SK-N-MC (cell line): ENCODE data around the gene GUCA2A.

Source experiments
- DNase-seq: peaks from one replicate; pipeline ENCODE4 v3.0.0-alpha.2; 2011; ENCODE audit warnings: low read depth, low spot score
- H3K27ac ChIP-seq: fragments of 200-600 bp; sonication (generic); 2 replicates; pipeline ENCODE4 v1.5.1; 2016; ENCODE audit warnings: mixed run types
- H3K36me3 ChIP-seq: fragments of 200-600 bp; sonication (generic); 2 replicates; pipeline ENCODE4 v1.6.1; 2017; ENCODE audit warnings: antibody characterized with exemption, low read length, mixed read lengths; ENCODE audit not compliant: insufficient read depth
- H3K4me3 ChIP-seq: fragments of 200-600 bp; sonication (generic); 2 replicates; pipeline ENCODE4 v1.5.1; 2016
- H3K9ac ChIP-seq: fragments of 200-600 bp; sonication (generic); 2 replicates; pipeline ENCODE4 v1.8.0; 2017; ENCODE audit warnings: mixed run types, mixed read lengths; ENCODE audit not compliant: insufficient read length
- H3K9me3 ChIP-seq: fragments of 200-600 bp; sonication (generic); 2 replicates; pipeline ENCODE4 v1.6.1; 2017; ENCODE audit warnings: low read depth, mild to moderate bottlenecking, antibody characterized with exemption, low read length, moderate library complexity, mixed read lengths
- EZH2 ChIP-seq: fragments of 200-600 bp; sonication (generic); IDR thresholded peaks from one replicate; pipeline ENCODE4 v1.6.1; 2017; ENCODE audit warnings: antibody characterized with exemption
- FOXP2 ChIP-seq: optimal IDR thresholded peaks from 2 replicates; pipeline ENCODE3; 2011; ENCODE audit warnings: mild to moderate bottlenecking, moderate library complexity; ENCODE audit not compliant: insufficient read depth; ENCODE audit errors: extremely low read length, control extremely low read depth
- POLR2AphosphoS5 ChIP-seq: IDR thresholded peaks from 2 replicates; pipeline ENCODE4 v1.6.1; 2012; ENCODE audit warnings: mild to moderate bottlenecking, low read depth, low read length, borderline replicate concordance

GUCA2A gene

GRCh38 chr1:42117214-42117613, 47.3 kb downstream of the GUCA2A start:
- no peak overlapping the region for H3K9ac ChIP-seq
- no peak for DNase-seq
- TF ChIP-seq FOXP2: no peak
- TF ChIP-seq POLR2AphosphoS5: no peak
- no peak for TF ChIP-seq EZH2
- H3K27ac ChIP-seq: no peak overlapping the region
- H3K9me3 ChIP-seq: no peaks in the 10 kb centered on the region
- no peak overlapping the region for H3K4me3 ChIP-seq
- no peaks in the 10 kb centered on the region for H3K36me3 ChIP-seq

DNA sequence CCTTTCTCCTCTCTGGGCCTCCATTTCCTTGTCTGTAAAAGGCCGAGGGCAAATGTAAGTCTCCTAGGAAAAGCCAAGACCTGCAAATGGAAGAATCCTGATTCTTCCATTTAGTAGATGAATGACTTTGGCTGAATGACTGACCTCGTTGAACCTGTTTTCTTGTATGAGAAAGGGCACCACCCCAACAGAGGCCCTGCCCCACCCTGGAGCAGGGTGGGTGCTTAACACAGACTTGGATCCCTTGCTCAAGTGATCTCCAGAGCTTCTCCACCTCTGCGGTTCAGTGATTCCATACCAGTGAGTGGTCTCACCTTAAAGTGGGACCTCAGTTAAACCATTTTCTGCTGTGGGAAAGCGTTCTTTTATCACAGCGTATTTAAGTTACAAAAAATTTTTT, 50.3 kb downstream of the GUCA2A start:
- Histone ChIP-seq H3K9ac (no peak overlapping the region), H3K4me3 (no peak overlapping the region), H3K9me3 (no peaks in the 10 kb centered on the region), H3K36me3 (no peaks in the 10 kb centered on the region), H3K27ac (no peak overlapping the region)
- TF ChIP-seq POLR2AphosphoS5 (no peak), FOXP2 (no peak), EZH2 (no peak)
- no peak for DNase-seq
